HS-5 (cell line): ENCODE data around the gene SPEF1.

Experiments used
- DNase-seq: peaks from one replicate; pipeline ENCODE4 v3.0.0-alpha.2; 2012; ENCODE audit warnings: low read depth

SPEF1 gene

GRCh38 chr20:3729811-3730540, 51.3 kb downstream of the SPEF1 start:
- DNase-seq: no peak

GRCh38 chr20:3729378-3729777, 51.9 kb downstream of the SPEF1 start:
- no peak for DNase-seq

GRCh38 chr20:3728876-3729275, 52.4 kb downstream of the SPEF1 start:
- no peak for DNase-seq

GRCh38 chr20:3728354-3728753, 52.9 kb downstream of the SPEF1 start:
- no peak for DNase-seq
